GM19395 (cell line): ENCODE data around the gene MYL6.
"Not testable (repeated sequence)": the region's sequence is repeated elsewhere in the genome, so short reads cannot be mapped to it uniquely, and the experiment has no call there.

ENCODE experiments used
- ATAC-seq: cut with Tn5 transposase; IDR thresholded peaks from one replicate; pipeline ENCODE4 v1.9.1; 2021; ENCODE audit warnings: mild to moderate bottlenecking, moderate library complexity; ENCODE audit not compliant: unreplicated experiment

MYL6 gene

DNA sequence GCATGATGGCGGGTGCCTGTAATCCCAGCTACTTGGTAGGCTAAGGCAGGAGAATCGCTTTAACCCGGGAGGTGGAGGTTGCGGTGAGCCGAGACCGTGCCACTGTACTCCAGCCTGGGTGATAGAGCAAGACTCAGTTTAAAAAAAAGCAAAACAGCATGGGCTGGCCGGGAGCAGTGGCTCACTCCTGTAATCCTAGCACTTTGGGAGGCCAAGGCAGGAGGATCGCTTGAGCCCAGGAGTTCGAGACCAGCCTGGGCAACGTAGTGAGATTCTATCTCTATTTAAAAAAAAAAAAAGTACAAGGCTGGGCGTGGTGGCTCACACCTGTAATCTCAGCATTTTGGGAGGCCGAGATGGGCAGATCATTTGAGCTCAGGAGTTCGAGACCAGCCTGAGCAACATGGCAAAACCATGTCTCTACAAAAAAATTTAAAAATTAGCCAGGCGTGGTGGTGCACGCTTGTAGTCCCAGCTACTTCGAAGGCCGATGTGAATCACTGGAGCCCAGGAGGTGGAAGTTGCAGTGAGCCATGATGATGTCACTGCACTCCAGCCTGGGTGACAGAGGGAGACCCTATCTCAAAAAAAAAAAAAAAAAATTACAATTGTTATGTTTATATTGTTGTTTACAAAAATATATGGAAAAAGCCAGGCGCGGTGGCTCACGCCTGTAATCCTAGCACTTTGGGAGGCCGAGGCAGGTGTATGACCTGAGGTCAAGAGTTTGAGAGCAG, 1.5 kb upstream of the MYL6 start:
- ATAC-seq, result not testable (repeated sequence)

DNA sequence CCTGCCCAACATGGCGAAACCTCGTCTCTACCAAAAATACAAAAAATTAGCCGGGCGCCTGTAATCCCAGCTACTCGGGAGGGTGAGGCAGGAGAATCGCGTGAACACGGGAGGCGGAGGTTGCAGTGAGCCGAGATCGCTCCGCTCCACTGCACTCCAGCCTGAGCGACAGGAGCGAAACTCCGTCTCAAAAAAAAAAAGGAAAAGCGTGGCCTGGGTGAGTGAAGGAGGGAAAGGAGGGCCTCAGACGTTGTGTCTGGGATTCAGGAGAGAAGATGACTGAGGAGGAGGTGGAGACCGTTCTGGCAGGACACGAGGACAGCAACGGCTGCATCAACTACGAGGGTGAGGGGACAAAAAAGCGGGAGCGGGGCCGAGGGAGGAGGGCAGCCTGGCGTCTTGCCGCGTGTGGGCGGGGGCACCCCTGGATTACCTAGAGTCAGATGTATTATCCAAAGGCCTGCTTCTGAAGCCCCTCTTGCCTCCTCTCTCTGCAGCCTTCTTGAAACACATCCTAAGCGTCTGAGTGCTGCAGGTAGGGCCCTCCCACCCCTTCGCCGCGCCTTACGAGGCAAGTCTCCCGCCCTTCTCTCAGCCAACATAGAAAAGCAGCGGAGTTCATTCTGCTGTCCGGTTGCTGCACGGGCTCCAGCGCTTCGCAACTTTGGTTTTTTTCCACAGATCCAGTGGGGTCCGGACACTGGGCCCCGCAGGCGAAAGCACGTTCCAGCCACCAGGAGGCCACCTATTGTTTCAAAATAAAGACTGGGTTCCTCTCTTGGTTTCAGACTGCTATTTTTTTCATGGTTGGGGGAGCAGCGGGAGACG, 744 bp upstream of the MYL6 start:
- ATAC-seq, result peak; percentile 38

DNA sequence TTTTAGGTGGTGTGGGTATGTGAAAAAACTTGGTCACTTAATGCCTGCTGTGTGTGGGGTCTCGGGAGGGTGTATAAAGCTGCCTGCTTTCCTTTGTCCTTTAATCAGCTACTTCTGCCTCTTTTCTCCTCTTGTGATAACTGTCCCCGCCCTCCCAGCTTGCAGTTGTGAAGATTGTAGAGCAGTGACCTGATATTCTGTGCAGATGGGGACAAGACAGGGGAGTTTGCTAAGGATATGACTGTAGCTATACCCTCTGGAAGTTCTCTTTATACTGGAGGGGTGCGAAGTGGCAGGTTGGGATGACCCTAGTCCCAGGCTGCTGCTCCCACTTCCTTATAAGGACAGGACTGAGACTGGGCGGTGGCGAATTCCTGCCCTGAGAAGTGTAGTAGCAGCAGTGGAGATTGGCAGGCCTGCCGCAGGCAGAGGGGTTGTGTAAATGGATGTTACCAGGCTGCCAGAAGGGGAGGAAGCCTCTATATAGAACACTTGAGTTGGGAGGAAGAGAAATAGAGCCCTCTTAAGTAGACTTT, 835 bp downstream of the MYL6 start:
- no peak for ATAC-seq

DNA sequence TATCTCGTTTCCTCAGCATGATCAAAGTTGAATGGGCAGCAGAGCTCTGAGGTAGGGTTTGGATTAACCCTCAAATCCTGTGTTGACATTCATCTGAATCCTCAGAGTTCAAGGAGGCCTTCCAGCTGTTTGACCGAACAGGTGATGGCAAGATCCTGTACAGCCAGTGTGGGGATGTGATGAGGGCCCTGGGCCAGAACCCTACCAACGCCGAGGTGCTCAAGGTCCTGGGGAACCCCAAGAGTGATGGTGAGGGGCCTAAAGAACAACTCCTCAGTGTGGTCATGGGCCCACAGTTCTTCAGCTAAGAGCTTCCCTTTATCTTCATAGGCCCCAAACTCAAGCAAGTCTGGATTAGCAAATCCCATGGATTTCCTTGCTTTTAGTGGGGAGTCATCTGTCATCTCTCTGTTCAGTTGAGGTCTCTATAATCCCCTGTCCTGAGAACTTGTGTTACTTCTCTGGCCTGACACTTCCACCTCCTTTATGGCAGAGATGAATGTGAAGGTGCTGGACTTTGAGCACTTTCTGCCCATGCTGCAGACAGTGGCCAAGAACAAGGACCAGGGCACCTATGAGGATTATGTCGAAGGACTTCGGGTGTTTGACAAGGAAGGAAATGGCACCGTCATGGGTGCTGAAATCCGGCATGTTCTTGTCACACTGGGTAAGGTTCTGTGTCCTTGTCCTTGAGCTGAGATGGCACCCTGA, 1.5 kb downstream of the MYL6 start:
- no peak for ATAC-seq

DNA sequence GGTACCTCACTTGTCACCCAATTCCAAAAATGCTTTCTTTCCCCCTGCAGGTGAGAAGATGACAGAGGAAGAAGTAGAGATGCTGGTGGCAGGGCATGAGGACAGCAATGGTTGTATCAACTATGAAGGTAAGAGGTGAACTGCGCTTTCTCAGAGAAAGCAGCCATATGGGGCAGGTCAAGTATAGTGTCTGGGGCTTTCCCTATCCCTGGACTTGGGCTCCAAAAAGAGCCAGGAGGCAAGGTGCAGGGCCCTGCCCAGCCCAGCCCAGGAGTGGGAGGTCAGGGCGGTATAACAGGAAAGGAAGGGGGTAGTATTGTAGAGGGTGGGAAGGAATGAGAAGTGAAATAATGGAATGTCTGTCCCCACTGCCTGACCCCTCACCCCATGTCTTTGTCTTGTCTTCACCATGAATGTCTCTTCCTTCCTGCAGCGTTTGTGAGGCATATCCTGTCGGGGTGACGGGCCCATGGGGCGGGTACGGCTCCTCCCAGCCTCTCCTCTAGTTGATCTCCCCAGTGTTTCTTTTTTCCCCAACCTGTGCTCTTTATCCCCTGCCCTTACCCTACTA, 2.1 kb downstream of the MYL6 start:
- no peak for ATAC-seq

DNA sequence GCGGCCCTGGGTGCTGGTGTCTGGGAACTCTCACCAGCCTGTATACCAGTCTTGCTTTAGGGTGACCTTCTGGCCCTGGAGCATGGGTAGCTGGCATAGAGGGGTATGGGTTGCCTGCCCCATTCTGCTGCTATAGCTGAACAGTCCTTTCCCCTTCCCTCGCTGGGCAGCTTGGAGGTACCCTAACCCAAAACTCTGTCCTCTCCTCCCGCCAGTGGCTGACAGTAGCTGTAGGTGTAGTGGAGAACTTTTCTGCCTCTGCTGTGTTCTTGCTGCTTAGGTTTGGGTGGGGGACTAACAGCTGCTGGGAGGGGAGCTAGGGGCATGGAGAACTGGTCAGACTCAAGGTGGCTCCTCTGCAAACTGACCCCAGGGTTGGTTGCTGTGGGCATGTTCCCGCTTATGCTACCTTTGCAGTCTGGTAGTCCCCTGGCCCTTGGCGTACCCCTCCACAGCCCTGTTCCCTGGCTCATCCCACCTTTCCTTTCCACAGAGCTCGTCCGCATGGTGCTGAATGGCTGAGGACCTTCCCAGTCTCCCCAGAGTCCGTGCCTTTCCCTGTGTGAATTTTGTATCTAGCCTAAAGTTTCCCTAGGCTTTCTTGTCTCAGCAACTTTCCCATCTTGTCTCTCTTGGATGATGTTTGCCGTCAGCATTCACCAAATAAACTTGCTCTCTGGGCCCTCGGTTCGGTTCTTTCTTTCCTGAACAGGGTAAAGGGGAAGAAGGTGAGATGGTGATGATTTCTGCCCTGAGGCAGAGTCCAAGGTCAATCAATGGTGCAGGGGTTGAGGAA, 2.9 kb downstream of the MYL6 start:
- no peak for ATAC-seq

DNA sequence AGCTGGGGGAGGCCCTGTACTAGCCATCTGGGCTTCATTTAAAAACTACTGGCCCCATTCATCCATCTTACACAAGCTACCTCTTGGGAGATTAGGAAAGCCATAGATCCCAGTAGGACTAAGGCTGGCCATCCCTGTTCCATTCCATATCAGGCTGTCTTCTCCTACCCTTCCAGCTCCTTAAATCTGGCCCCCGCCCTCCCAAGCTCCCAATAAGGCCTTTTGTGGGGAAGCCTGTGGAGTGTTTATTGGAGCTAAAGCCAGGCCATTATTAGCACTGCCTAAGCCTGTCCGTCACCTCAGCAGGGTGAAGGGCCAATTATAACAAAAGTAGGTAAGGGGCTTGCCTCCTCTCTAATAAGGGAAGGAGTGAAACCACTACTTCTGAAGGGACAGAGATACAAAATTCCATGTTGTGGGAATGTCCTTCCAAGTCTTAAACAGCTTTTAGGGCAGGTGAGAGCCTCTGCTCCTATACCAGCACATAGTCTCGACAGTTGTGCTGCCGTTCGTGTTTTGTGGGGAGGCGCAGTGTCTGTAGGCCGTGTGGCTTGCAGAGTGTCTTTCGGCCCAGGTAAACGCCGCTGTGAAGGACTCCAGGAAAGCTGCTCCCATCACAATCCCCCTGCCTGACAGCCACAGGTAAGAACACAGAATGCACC, 3.7 kb downstream of the MYL6 start:
- no peak for ATAC-seq

DNA sequence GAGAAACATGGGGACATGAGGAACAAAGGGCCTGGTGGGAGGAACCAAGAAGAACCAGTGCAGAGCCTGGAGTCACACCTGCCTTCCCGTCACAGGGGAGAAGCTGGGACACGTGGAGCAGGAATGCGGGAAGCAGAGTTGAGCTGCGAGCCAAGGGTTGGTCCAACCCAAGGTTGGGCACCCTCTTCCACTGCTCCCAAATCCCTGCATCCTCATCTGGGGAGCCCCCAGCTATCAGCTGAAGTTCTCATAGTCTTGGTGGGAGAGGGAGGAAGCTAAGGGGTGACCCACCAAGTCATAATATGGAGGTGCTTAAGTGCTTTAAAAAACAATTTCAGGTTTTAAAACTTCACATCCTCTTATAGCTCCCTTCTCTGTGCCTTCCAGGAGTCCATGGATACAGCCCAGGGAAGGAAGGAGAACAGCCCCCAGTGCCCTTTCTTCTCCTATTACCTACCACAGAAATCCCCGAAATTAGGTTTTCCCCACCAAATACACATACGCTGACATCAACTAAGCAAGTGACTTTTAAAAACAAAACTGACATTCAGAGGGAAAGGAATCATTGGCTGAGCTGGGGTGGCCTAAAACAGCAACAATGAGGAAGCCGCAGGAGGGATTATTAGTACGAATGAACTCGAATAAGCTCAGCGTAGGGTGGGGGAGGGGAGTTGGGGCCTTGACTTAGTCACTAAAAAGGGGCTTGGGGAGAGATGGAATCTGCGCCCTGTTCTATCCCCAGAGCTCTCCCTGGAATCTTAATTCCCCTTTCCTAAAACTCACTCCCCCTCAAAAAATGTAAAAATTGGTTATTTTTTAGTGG, 4.5 kb downstream of the MYL6 start:
- ATAC-seq, result no peak

DNA sequence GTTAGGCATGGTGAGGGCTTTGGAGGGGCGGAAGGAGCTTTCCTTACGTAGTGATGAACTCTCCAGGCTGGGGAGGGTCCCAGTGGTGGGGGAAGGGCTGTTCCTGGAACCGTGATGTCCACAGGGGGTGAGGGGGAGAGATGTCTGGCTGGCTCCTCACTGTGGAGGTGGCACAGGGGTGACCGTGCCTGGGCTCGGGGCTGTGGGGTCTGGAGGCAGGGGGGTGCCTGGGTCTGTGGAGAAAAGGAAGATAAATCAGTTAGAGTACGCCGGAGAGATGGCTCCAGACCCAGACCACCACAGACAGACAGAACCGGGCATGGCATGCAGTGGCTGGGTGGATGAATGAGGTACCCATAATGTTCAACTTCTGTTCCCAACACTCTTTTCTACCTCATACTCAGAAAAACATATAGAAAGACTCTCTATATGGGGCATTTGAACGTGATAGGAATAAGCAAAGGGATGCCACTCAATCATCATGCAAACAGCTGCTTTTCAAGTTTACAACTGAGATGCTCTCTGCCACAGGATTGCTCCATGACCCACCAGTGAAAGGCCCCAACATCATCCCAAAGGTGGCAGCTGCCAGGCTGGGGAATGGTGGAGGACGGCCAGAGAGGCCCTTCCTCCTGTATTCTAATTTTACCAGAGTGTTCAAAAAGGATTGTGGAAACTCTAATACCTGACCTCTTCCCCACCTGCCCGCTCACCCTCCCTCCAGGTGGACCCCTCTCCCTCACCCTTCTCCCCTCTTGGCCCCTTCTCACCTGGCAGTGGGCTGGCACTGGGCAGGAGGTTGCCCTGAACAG, 5.6 kb downstream of the MYL6 start:
- ATAC-seq, result no peak

DNA sequence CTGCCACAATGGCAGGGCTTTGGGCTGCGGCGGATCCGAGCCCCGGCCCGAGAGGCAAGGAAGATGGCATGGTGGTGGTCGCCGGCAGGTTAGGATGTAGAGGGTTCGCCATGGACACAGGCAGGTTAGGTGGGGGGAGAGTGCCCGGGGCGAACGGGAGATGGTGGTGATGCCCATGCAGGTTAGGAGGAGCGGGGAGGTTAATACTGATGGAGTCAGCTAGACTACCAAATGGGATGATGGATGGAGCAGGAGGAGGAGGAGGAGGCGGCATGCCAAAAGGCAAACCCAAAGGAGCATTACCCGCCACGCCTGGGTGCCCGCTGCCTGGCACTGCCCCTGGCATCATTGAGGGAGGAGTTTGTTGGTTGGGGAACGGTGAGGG, 6.2 kb downstream of the MYL6 start:
- no peak for ATAC-seq

DNA sequence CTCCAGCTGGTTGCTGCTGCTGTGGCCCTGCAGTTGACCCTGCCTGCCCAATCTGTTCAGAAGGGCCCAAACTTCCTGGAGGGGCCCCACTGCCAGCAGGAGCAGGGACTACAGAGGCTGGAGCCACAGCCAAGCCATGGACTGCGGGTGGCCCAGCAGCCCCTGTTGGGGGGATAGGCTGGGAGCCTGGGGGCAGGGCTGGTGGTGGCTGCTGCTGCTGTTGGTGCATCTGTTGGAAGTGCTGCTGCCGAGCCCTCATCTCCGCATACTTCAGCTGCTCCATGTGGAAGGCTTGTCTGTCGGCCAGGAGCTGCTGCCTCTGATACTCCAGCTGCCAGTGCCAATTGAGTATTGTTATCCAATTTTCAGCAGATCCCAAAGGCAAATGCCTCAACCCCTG, 7.2 kb downstream of the MYL6 start:
- ATAC-seq, result no peak

DNA sequence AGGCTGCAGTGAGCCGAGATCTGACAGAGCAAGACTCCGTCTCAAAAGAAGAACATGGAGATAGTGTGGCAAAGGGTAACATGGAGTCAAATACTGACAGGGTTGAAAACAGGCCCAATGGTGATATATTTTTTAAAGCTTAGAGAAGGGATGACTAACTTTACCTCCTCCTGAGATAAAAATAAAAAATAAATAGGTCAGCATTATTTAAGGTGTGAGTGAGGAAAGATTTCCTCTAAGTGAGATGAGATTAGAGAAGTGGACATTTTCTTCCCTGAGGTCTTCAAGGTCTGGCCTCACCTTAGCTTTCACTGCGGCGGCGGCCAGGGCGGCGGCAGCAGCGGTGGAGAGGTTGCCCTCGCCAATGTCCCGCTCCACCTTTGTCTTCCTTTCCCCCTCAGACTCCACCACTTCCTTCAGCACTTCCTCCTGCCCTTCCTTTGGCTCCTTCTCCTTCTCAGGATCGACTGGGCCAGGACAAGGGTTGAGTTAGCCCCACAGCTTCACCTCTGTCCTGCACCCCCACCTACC, 11.1 kb downstream of the MYL6 start:
- no peak for ATAC-seq

DNA sequence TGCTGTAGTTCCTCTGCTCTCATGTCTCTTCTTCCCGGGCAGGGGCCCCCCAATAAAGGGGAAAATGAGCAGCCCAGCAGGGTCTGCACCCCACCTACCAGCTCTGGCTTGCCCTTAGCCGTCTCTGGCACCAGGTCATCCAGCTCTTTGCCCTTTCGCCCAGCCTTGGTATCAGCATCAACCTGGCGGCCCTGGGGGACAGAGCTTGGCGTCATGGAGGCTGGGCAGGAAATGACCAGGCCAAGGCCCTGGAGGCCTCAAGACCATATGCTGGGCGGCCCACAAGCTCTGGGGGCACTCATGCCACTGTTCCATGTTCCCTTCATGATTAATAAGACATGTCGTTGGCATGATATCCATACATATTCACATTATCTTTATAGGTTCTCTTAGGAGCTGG, 14.7 kb downstream of the MYL6 start:
- no peak for ATAC-seq

DNA sequence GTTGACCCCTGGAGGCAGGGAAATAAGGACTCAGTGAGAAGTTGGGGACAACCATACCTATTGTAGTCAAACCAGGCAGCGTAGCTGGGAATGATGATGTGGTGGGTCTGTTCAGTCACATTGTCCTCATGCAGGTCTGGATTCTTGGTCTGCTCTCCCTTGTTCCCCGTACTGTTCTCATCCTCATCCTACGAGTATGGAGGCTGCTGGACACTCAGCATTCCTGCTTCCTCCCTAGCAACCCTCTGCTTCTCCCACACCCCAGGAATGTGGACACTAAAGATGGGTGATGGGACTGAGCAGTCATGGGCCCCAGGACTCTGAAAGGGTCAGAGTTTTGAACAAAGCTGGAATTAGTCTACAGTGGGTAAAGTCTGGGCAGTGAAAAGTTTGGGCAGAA, 20.2 kb downstream of the MYL6 start:
- ATAC-seq, result no peak

DNA sequence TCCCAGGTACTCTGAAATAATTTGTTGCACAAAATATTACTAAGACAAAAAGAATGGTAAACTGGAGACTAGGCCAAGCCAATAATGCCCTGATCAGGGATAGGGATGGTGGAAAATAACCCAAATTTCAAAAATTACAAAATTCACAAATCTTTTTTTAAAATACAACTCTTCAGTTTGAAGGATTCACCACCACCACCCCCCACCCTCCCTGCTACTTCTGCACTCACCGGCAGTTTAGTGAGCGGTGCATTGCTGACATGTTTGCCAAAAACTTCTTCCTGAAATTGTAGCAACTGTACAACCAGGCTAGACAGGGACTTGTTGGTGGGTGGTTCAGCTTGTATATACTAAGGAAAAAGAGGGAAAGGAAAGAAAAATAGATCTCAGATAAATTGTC, 28.8 kb downstream of the MYL6 start:
- ATAC-seq, result no peak

DNA sequence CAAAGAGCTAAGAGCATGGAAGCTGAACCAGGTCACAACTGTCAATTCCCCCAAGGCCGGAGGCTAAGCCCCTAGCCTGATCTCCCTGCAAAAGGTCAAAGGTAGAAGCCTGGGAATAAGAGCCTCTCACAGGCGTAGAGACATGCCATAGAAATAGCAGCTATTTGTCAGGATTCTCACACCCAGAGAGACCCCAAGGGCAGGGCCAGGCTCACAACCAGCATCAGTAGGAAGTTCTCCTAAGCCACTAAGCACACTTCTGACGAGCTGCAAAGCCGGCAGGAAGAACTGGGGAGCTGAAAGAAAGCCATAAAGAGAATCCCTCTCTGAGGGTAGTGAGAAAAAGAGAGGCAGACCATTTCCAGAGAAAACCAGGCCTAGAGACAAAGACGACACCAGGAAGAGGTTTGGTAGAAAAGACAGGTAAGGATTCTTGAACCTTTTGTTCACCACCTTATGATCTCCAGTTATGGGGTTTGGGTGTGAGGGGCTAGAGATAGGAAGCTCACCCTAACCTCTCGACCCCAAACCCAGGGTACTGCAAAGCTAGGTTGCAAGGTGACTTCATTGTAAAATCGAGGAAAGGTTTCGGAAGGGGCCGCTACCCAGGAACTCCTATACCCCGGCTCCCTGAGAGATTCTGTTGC, 30.1 kb downstream of the MYL6 start:
- no peak for ATAC-seq

DNA sequence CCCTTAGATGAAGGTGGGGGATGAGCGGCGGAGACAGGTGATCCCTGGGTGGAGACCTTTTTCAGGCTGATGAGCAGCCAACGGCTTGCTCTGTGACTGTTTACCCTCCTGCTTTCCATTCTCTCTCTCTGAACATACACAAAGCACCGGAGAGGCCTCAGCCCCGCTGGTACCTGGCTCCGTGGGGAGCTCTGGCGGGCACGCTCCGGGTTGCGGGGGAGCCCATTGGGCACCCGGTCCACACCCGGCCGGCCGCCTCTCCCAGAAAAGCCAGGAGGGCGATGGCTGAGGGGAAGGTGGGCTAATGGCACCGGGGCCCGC, 30.6 kb downstream of the MYL6 start:
- no peak for ATAC-seq
